AG08395 (cell line): ENCODE data around the gene PHKG2.

Experiments
- DNase-seq: peaks from one replicate; pipeline ENCODE4 v3.0.0; 2012; ENCODE audit warnings: mixed read lengths, low spot score

The PHKG2 gene

DNA sequence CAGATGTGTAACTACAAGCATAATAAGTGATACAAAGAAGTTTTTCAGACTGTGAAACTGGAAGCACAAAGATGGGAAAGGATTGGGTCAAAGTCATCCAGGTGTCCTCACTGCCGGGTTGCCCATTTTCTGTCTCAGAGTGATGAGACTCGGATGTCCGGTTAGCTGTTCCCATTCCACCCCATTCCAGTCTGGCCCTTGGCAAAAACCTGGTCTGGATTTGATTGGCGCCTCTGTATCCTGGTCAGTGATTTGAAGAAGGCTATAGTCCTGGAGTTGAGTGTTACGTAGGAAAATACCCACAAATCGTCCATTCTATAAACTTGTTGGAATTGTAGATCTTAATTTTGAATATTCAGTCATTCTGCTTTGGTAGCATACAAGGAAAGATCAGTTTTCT, 19.9 kb upstream of the PHKG2 start:
- no peak for DNase-seq

DNA sequence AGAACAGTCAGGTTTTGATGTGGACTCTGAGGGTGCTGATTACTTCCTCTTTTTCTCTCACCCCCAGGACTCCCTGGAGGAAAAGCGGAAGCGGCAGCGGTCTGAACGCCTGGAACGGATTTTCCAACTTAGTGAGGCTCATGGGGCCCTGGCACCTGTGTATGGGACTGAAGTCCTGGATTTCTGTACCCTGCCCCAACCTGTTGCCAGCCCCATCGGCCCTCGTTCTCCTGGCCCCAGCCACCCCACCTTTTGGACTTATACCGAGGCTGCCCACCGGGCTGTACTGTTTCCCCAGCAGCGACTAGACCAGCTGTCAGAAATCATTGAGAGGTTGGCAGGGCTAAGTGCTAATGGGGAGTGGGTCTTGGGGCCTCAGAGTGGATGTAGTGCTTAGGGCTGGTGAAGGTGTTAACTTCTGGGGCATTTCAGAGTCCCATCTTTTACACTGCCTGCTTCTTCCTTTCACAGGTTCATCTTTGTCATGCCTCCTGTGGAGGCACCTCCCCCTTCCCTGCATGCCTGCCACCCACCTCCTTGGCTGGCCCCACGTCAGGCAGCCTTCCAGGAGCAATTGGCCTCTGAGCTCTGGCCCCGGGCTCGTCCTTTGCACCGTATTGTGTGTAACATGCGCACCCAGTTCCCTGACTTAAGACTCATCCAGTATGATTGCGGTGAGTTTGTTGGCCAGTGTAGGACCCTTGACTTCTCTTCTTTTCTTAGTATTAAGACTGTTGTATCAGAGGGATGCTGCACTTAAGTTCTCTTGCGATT, 19.1 kb upstream of the PHKG2 start:
- DNase-seq, result no peak

DNA sequence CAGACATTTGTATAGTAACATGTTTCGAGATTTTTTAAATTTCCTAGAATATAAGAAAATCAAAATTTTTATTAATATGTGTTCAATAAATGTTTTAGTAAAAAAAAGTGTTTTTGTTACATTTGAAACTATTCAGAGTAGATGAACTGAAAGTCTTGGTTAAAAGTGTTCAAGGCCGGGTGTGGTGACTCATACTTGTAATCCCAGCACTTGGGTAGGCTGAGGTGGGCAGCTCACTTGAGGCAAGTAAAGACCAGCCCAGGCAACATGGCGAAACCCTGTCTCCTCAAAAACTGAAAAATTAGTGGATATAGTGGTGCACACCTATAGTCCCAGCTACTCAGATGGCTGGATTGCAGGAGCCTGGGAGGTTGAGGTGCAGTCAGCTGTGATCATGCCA, 16.8 kb upstream of the PHKG2 start:
- DNase-seq, result no peak

DNA sequence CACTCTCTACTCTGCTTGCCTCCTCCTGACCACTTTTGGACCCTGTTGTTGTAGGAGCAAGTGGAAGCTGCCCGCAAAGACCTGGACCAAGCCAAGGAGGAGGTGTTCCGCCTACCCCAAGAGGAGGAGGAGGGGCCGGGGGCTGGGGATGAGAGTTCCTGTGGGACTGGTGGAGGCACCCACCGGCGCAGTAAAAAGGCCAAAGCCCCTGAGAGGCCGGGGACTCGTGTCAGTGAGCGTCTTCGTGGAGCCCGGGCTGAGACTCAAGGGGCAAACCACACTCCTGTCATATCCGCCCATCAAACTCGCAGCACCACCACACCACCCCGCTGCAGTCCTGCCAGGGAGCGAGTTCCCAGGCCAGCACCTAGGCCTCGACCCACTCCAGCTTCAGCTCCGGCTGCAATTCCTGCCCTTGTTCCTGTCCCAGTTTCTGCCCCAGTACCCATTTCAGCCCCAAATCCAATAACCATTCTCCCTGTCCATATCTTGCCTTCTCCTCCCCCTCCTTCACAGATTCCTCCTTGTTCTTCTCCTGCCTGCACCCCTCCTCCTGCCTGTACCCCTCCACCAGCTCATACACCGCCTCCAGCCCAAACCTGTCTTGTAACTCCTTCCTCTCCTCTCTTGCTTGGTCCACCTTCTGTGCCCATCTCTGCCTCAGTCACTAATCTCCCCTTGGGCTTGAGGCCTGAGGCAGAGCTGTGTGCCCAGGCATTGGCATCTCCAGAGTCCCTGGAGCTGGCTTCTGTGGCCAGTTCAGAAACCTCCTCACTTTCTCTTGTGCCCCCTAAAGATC, 11.0 kb upstream of the PHKG2 start:
- no peak for DNase-seq

DNA sequence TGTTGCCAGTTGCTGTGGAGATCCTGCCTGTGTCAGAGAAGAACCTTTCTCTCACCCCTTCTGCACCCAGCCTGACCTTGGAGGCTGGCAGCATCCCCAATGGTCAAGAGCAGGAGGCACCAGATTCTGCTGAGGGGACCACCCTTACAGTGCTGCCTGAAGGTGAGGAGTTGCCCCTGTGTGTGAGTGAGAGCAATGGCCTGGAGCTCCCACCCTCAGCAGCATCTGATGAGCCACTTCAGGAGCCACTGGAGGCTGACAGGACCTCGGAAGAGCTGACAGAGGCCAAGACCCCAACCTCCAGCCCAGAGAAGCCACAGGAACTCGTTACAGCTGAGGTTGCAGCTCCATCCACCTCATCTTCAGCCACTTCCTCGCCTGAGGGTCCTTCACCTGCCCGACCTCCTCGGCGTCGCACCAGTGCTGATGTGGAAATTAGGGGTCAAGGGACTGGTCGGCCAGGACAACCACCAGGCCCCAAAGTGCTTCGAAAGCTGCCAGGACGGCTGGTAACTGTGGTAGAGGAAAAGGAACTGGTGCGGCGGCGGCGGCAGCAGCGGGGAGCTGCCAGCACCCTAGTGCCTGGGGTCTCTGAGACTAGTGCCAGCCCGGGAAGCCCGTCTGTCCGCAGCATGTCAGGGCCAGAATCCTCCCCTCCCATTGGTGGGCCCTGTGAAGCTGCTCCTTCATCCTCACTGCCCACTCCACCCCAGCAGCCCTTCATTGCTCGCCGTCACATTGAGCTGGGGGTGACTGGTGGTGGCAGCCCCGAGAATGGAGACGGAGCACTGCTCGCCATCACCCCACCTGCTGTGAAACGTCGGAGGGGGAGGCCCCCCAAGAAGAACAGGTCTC, 10.2 kb upstream of the PHKG2 start:
- DNase-seq, result no peak

DNA sequence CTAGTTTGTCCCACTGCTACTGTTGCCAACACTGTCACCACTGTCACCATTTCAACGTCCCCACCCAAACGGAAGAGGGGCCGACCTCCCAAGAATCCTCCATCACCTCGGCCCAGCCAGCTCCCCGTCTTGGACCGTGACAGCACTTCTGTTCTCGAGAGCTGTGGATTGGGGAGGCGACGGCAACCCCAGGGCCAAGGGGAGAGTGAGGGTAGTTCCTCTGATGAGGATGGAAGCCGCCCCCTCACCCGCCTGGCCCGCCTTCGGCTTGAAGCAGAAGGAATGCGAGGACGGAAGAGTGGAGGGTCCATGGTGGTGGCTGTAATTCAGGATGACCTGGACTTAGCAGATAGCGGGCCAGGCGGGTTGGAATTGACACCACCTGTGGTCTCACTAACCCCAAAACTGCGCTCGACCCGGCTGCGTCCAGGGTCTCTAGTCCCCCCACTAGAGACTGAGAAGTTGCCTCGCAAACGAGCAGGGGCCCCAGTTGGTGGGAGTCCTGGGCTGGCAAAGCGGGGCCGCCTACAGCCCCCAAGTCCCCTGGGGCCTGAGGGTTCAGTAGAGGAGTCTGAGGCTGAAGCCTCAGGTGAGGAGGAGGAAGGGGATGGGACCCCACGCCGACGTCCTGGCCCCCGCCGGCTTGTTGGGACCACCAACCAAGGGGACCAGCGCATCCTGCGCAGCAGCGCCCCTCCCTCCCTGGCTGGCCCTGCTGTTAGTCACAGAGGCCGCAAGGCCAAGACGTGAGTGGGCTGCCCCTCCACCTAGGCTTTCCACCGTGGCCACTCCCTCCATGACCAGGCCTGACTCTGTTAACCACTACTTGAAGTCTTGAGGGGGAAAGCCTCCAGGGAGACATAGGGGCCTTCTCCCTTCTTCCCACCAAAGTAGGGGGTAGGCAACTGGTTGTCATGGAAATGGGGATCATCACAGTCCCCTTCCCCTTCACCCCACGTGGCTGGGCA, 9.0 kb upstream of the PHKG2 start:
- no peak for DNase-seq

DNA sequence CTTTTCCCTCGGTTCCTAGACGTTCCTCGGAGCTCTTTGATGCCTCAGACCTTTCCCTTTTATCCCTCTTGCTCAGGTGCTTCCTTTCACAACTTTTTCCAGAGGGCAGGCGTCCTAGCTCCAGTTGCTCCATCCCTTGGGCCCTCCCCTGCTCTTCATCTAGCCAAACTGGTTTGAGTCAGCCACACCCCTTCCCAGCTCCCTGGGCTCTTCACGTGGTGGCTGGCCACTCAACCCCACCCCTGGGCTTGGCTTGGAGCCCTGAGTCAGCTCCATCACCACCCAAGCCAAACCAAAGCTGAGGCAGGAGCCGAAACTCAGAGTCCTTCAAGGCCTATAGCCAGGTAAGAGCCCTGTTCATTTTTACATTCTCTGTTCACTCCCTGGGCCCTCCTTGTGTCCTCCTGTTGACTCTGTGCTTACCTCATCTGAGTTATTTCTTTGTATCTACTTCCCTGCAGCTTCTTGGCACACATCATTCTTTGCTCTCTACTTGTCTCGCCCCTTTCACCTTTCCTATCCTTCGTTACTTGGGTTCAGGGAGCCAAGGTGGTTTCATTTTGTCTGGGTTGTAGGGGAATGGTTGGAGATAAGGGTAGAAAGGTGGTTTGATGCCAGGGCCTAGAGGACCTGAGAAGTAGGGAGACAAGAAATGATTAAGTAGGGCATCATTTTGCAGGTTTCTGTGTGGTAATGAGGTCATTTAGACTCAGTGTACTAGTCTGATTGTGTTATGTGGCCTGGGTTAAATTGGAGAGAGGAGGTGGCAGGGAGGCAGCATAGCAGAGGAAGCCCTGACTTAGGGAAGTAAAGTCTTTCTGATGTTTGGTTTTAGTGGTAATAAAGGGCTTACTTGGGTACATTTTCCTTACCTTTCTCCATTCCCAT, 7.6 kb upstream of the PHKG2 start:
- peak; percentile 96 for DNase-seq

DNA sequence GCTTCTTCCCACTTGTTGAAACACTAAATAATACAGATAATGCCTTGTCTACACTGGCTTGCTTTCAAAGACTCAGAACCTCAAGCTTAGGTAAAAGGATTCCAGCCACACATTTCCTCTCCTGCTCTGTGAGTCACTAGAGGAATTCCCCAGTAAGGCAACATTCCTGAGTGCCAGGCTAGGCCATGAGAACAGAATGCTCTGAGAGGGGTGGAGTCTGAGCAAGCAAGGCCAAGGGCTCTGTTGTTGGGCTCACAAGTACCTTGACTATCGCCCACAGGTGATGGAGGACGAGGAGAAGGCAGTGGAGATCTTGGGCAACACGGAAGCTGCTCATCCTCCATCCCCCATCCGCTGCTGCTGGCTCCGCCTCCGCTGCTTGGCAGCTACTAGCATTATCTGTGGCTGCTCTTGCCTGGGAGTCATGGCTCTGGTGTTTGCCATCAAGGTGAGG, 6.7 kb upstream of the PHKG2 start:
- DNase-seq, result peak; percentile 87

DNA sequence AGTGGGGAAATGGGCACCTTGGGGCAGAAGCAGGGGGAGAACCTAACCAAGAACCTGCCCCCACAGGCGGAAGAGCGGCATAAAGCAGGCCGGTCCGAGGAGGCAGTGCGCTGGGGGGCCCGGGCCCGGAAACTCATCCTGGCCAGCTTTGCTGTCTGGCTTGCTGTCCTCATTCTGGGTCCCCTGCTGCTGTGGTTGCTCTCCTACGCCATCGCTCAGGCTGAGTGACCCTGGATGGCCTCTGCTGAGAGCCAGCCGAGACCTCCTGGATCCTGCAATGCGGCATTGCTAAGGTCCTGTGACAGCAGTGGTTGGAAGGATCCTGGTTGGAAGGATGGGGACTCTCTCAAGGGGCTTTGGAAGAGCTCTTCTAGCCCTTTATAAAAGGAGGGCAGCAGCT, 4.5 kb upstream of the PHKG2 start:
- no peak for DNase-seq

DNA sequence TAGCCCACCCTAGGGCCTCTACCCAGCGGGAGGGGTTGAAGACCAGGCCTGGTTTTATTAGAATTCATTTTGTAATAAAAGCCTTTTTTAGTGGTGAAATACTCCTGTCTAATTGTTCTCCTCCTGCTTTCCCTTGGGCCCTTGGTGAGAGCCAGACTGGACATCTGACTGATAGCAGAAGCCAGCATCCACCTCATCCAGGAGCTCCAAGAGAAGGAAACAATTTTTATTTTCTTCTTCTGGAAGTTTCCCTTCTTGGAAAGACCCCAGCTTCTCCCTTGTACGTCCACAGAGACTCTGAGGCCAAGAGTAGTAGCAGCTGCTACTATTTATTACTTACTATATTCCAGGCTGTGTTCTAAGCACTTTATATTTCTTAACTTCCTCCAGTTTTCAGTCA, 4.0 kb upstream of the PHKG2 start:
- DNase-seq, result no peak

DNA sequence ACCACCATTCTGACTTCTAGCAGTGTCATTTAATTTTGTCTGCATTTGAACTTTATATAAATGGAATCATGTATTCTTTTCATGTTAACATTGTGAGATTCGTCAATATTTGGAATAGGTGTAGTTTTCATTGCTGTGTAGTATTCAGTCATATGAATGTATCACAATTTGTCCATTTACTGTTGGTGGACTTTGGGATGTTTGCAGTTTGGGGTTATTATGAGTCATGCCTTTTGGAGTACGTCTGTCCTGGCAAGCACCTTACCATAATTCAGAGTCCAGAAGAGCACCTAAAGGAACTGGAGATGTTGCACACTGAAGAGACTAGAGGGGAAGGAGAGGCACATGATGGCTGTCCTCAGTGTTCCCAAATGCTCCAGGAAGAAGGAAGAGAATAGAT, 3.1 kb upstream of the PHKG2 start:
- DNase-seq, result no peak

DNA sequence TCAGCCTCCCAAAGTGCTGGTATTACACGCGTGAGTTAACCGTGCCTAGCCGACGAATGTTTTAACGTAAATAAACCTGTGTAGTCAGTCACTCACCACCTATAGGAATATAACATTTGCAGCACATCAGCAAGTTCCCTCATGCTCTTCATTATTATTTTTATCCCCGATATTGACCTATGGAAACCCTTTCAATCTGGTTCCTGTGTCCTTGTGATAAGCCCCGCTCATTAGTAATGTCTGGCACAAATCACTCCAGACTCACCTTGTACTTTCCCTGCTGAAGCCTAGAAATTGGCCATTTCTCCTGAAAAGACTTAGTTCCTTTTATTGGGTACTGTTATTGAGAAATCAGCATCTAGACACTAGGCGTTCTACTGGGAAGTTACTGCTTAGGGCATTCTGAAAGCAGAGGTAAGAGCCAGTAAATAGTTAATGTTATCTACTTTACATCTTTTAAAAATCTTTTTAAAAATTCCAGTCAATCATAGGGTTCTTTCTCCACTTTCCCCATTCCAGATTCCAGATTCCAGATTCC, 1.5 kb upstream of the PHKG2 start:
- DNase-seq, result no peak

DNA sequence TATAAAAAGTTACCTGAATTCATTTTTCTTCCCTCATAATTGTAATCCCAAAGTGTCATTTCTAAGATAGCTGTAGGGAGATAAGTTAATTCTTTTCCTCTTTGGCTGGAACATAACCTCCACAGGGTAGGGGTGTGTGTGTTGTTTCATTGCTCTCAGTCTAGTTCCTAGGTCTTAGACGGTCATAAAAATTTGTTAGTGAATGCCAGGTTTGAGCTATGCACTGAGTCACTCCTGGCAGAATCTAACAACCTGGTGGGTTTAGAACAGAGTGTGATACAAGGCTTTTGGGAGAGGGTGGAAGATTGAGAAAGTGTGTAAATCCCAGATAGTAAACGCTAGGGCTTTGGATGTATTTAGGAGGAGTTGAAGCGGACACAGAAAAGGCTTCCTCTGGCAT, 894 bp upstream of the PHKG2 start:
- peak; percentile 45 for DNase-seq

DNA sequence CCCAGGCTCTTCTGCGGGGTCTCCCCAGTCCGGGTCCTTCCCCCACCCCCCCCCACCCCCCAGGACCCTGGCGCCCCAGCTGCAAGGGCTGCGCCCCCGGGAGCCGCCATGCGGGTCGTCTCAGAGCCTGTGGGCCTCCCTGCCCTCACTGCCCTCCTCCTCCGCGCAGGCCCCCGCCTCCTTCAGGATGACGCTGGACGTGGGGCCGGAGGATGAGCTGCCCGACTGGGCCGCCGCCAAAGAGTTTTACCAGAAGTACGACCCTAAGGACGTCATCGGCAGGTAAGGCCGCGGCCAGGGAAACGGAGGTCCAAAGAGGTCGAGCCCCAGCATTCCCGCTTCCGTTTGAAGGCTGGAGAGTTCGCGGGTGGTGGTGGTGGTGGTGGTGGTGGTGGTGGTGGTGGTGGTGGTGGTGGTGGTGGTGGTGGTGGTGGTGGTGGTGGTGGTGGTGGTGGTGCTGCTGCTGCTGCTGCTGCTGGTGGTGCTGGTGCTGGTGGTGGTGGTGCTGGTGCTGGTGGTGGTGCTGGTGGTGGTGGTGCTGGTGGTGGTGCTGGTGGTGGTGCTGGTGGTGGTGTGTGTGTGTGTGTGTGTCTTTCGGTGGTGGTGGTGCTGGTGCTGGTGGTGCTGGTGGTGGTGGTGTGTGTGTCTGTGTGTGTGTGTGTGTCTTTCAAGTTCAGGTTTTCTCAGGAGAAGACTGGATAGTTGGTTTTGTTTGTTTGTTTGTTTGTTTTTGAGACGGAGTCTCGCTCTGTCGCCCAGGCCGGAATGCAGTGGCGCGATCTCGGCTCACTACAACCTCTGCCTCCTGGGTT, 615 bp downstream of the PHKG2 start:
- peak; percentile 55 for DNase-seq

DNA sequence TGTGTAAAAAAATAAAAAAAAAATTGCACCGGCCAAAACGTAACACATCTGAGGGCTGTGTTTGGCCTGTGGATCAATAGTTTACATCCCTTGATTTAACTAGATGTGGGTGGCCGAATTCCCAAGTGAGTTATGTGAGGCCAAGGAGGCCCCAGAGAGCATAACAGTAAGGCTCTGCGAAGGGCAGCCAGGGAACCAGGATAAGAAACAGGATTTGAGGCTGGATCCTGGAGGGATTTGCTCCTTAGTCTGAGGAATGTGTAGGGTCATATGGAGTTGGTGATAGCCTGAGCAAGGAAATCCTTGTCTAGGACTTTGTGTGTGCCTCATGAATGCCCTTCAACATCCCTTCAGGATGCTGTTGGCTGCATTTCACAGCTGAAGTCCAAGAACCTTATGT, 2.0 kb downstream of the PHKG2 start:
- DNase-seq, result no peak

DNA sequence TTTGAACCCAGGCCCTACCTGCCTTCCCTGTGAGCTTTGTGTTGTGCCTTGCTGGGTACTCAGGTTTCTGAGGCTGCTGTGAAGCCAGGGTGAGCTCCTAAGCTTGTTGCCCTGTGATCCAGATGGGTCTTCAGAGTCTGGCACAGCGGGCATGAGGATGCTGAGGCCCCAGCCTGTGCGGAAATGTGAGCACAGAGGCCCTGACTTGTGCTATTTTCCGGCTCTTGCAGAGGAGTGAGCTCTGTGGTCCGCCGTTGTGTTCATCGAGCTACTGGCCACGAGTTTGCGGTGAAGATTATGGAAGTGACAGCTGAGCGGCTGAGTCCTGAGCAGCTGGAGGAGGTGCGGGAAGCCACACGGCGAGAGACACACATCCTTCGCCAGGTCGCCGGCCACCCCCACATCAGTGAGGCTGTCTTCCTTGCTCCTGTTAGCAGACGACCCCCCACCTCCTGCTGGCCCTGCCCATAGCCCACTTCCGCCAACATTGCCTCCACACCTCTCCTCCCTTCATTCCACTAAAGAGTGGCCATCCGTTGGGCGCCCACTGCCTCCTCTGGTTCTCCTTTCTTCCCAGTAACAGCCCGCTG, 2.7 kb downstream of the PHKG2 start:
- no peak for DNase-seq

DNA sequence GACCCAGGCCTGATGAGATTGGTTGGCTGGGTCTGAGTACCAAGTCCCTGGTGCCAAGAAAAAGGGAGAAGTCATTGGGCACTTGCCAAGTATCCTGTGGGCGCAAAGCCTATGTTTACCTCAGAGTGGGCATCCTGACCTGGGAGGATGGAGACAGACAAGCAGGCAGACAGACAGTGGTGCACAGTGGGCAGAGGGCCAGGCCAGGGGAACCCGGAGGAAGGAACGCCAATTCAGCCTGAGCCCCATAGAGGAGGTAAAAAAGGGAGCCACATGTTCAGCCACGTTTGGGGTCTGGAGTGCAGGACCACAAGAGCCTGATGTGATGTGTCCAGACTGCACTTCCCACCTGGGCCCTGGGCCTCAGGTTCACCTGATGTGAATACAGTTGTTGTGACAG, 5.4 kb downstream of the PHKG2 start:
- no peak for DNase-seq

DNA sequence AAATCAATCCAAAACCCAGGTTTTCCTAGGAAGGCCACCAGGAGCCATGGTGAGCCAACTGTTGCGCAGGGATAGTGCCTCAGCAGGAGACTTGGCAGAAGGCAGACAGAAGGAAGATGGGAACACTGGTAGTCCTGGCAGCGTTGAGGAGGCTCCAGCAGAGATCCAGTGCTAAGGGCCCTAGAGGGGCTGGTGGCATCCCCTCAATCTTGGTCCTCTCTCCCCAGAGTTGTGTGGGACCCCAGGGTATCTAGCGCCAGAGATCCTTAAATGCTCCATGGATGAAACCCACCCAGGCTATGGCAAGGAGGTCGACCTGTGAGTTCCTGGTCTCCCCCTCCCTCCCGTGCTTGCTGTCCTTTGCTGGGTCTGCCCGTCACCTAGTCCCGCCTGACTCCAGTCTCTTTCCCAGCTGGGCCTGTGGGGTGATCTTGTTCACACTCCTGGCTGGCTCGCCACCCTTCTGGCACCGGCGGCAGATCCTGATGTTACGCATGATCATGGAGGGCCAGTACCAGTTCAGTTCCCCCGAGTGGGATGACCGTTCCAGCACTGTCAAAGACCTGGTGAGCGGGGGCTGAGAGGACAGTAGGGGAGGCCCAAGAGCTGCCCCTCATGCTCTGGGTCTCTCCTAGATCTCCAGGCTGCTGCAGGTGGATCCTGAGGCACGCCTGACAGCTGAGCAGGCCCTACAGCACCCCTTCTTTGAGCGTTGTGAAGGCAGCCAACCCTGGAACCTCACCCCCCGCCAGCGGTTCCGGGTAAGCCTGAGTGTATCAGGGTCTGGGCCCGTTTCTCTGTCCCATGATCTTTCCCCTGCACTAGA, 7.9 kb downstream of the PHKG2 start:
- no peak for DNase-seq
